Neural crest cell (in vitro differentiated cells): ENCODE measurements around the gene IFT57. TPM values are rescaled to one million over a fixed set of nuclear protein-coding genes. Genes with fewer than 3 reads are reported as not detected.
"Not testable (repeated sequence)": the region's sequence is repeated elsewhere in the genome, so short reads cannot be mapped to it uniquely, and the experiment has no call there.

Experiments used
- DNase-seq: peaks from one replicate; pipeline ENCODE4 v3.0.0; 2021; ENCODE audit warnings: low read depth, mixed read lengths, low spot score
- H3K27ac Mint-ChIP-seq: one replicate; pipeline ENCODE4 v1.8.0; 2021; ENCODE audit warnings: mild to moderate bottlenecking, mixed read lengths; ENCODE audit not compliant: unreplicated experiment
- H3K27me3 Mint-ChIP-seq: 2 replicates; pipeline ENCODE4 v1.8.0; 2021; ENCODE audit warnings: low read depth, mild to moderate bottlenecking, mixed read lengths
- H3K36me3 Mint-ChIP-seq: 2 replicates; pipeline ENCODE4 v1.8.0; 2021; ENCODE audit warnings: low read depth, mild to moderate bottlenecking, mixed read lengths
- H3K4me1 Mint-ChIP-seq: 2 replicates; pipeline ENCODE4 v1.8.0; 2021; ENCODE audit warnings: mixed read lengths
- H3K4me3 Mint-ChIP-seq: one replicate; pipeline ENCODE4 v1.8.0; 2021; ENCODE audit warnings: mild to moderate bottlenecking, mixed read lengths
- H3K9me3 Mint-ChIP-seq: 2 replicates; pipeline ENCODE4 v1.8.0; 2021; ENCODE audit warnings: mixed read lengths
- long read RNA-seq: library from polyadenylated mRNA; unstranded; transcript quantifications from one replicate; pipeline ENCODE4 v2.0.0, GENCODE V29; 2020
- total RNA-seq: library from RNA; stranded (reverse); gene quantifications from 2 replicates; pipeline ENCODE4 v1.2.1, GENCODE V29; 2021
- TF ChIP-seq, protein P1 (sequence below): fragments of 200-600 bp; sonication (generic); conservative IDR thresholded peaks from 2 replicates; pipeline ENCODE4 v1.5.0; 2021; ENCODE audit warnings: antibody characterized with exemption, mild to moderate bottlenecking

IFT57 gene, protein sequence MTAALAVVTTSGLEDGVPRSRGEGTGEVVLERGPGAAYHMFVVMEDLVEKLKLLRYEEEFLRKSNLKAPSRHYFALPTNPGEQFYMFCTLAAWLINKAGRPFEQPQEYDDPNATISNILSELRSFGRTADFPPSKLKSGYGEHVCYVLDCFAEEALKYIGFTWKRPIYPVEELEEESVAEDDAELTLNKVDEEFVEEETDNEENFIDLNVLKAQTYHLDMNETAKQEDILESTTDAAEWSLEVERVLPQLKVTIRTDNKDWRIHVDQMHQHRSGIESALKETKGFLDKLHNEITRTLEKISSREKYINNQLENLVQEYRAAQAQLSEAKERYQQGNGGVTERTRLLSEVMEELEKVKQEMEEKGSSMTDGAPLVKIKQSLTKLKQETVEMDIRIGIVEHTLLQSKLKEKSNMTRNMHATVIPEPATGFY
- total RNA-seq = 47.6 and 53.4 TPM in 2 replicates
- long read RNA-seq, transcript IFT57-201 (11 exons, 3,203 nt) = major isoform, 113 of 192 reads
- long read RNA-seq, partial matches to known transcripts = 64 of 192 reads
- long read RNA-seq, other reads (novel, unspliced or antisense) = 15 of 192 reads

DNA sequence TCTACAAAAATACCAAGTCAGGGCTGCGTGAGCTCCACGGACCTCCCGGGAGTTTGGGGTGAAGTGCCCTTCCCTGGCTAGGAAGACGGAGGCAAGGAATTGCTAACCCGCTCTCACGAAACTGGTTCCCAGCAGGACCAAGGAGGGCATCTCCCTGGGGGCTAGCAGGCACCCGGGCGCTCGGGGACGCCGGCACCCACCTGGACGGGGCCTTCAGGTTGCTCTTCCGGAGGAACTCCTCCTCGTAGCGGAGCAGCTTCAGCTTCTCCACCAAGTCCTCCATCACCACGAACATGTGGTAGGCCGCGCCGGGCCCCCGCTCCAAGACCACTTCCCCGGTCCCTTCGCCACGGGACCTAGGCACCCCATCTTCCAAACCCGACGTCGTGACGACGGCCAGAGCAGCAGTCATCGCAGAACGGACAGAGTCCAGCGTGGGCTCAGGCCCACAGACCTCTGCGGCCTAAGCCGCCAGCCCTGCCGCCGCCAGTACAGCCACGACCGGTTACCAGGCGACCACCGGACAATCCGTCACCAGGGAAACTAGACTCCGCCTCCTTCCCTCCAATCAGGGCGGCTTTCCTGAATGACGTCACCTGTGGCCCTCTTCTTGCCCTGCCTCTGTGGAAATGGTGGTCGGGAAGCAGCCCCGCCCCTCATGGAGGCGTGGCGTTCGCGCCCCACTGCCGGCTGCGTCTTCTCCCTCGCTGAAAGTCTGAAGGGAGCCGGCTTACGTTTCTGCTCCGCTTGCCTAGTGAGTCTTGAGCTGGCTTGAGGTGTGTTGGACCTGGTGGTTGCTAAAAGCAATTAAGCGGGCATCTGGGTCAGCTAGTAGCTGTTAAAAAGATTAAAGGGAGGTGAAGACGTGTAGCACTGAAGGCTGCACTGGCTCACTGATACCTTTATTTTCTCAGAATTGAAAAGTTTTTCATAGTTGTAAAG lies at the start of gene IFT57:
Gene IFT57 (minus strand): TSS at position 514 of the 942 bp plus-strand sequence. CDS start 102 bp downstream, at position 412.
- H3K27me3 Mint-ChIP-seq = no peaks in the 10 kb centered on the region
- H3K36me3 Mint-ChIP-seq = no peaks in the 10 kb centered on the region
- H3K4me1 Mint-ChIP-seq = peaks cover 54% of the 10 kb centered on the region
- H3K4me3 Mint-ChIP-seq = peak within 1 kb of the TSS; percentile 99
- TF ChIP-seq, protein P1, sequence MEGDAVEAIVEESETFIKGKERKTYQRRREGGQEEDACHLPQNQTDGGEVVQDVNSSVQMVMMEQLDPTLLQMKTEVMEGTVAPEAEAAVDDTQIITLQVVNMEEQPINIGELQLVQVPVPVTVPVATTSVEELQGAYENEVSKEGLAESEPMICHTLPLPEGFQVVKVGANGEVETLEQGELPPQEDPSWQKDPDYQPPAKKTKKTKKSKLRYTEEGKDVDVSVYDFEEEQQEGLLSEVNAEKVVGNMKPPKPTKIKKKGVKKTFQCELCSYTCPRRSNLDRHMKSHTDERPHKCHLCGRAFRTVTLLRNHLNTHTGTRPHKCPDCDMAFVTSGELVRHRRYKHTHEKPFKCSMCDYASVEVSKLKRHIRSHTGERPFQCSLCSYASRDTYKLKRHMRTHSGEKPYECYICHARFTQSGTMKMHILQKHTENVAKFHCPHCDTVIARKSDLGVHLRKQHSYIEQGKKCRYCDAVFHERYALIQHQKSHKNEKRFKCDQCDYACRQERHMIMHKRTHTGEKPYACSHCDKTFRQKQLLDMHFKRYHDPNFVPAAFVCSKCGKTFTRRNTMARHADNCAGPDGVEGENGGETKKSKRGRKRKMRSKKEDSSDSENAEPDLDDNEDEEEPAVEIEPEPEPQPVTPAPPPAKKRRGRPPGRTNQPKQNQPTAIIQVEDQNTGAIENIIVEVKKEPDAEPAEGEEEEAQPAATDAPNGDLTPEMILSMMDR = no peak
- peak within 1 kb of the TSS; percentile 99 for H3K27ac Mint-ChIP-seq
- peak; percentile 95 for DNase-seq
- no peaks in the 10 kb centered on the region for H3K9me3 Mint-ChIP-seq

DNA sequence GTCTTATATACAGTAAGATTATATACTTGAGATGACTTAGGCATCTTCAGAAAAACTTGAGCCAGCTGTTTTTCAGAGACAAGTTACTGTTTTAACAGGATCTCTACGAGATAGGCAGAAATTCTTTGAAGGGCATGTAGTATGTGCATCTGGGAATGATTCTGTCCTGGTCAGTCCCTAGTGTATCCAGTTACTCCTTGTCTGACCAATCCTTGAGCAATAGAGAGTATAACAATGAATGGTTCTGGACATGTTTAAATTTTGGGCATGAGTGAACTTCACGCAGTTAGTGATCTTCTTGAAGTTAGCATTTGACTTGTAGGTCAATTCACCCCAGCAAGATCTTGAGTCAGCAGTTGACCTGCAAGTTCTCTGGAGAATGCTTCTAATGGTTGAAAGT lies 49.4 kb upstream of the IFT57 start:
- no peak for DNase-seq
- H3K9me3 Mint-ChIP-seq = peaks cover 7% of the 10 kb centered on the region
- H3K4me3 Mint-ChIP-seq = no peak overlapping the region
- H3K36me3 Mint-ChIP-seq = peaks cover 2% of the 10 kb centered on the region
- no peak overlapping the region for H3K27ac Mint-ChIP-seq
- no peaks in the 10 kb centered on the region for H3K27me3 Mint-ChIP-seq
- TF ChIP-seq, protein P1 = no peak
- peaks cover 4% of the 10 kb centered on the region for H3K4me1 Mint-ChIP-seq

DNA sequence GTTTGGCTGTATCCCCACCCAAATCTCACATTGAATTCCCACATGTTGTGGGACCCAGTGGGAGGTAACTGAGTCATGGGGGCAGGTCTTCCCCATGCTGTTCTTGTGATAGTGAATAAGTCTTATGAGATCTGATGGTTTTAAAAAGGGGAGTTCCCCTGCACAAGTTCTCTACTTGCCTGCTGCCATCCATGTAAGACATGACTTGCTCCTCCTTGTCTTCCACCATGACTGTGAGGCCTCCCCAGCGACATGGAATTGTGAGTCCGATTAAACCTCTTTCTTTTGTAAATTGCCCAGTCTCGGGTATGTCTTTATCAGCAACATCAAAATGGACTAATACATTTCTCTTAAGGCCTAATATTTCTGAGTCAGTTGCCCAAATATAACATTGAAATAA lies 46.0 kb upstream of the IFT57 start:
- H3K27me3 Mint-ChIP-seq, H3K27ac Mint-ChIP-seq, H3K9me3 Mint-ChIP-seq, H3K4me1 Mint-ChIP-seq, H3K36me3 Mint-ChIP-seq, H3K4me3 Mint-ChIP-seq, DNase-seq: not testable (repeated sequence)

DNA sequence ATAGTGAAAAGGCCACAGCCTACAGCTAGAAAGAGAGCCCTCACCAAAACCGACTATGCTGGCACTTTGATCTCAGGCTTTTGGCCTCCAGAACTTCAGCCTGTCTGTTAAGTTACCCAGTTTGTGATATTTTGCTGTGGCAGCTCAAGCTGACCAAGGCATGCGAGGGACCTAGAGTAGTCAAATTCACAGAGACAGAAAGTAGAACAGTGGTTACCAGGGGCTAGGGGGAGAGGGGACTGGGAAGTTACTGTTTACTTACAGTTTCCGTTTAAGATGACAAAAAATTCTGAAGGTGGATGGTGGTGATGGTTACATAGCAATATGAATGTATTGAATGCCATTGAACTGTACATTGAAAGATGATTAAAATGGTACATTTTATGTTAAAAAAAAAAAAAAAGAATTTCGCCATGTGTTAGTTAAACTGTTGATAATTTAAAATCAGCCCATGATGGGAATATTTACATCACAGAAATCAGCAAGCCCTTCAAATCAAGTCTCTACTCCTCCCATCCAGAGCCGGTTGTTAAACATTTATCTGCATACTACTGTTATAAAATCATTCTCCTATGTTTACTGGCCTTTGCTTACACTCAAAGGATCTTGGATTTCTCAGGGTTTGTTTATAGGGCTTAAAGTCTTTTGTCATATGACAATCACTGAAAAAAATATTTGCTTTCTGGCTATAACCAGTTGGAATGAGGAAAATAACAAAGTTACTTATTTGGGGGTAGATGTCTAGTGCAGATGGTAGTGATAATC lies 42.5 kb upstream of the IFT57 start:
- H3K4me3 Mint-ChIP-seq, H3K9me3 Mint-ChIP-seq, H3K27ac Mint-ChIP-seq, H3K27me3 Mint-ChIP-seq, DNase-seq, H3K36me3 Mint-ChIP-seq, H3K4me1 Mint-ChIP-seq: not testable (repeated sequence)

DNA sequence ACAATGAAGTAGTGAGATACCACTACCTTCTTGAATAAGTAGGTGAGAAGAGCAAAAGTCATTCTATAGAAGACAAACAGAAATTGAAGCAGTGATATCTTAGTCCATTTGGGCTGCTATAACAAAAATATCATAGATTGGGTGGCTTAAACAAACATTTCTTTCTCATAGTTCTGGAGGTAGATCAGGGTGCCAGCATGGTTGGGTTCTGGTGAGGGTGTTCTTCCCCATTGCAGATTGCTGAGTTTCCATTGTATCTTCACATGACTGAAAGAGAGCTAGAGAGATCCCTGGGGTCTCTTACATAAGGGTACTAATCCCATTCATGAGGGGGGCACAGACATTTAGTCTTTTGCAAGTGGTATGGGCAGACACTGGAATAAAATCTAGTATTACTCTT lies 32.9 kb upstream of the IFT57 start:
- H3K36me3 Mint-ChIP-seq = no peaks in the 10 kb centered on the region
- no peaks in the 10 kb centered on the region for H3K4me1 Mint-ChIP-seq
- peaks cover 11% of the 10 kb centered on the region for H3K9me3 Mint-ChIP-seq
- TF ChIP-seq, protein P1 = no peak
- H3K4me3 Mint-ChIP-seq = no peak overlapping the region
- no peak for DNase-seq
- H3K27me3 Mint-ChIP-seq = no peaks in the 10 kb centered on the region
- H3K27ac Mint-ChIP-seq = no peak overlapping the region

DNA sequence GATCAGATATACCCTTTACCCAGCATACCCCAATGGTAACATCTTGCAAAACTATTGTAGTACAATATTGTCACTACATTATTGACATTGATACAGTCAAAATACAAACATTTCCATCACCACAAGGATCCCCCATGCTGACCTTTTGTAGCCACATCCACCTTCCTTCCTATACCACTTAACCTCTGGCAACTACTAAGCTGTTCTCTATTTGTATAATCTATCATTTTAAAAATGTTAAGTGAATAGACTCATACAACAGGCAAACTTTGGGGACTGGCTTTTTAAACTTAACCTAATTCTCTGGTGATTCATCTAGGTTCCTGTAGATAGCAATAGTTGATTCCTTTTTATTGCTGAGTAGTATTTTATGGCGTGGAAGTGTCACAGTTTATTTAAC lies 29.6 kb upstream of the IFT57 start:
- Mint-ChIP-seq H3K4me1 (no peaks in the 10 kb centered on the region), H3K36me3 (no peaks in the 10 kb centered on the region), H3K4me3 (no peak overlapping the region), H3K9me3 (peaks cover 9% of the 10 kb centered on the region), H3K27me3 (no peaks in the 10 kb centered on the region), H3K27ac (no peak overlapping the region)
- no peak for DNase-seq
- TF ChIP-seq, protein P1 = no peak
